Measurements from ENCODE around the gene PFKP.
A peak's percentile ranks its signal among the peaks of the same experiment; 100 is the strongest.

The PFKP gene

DNA sequence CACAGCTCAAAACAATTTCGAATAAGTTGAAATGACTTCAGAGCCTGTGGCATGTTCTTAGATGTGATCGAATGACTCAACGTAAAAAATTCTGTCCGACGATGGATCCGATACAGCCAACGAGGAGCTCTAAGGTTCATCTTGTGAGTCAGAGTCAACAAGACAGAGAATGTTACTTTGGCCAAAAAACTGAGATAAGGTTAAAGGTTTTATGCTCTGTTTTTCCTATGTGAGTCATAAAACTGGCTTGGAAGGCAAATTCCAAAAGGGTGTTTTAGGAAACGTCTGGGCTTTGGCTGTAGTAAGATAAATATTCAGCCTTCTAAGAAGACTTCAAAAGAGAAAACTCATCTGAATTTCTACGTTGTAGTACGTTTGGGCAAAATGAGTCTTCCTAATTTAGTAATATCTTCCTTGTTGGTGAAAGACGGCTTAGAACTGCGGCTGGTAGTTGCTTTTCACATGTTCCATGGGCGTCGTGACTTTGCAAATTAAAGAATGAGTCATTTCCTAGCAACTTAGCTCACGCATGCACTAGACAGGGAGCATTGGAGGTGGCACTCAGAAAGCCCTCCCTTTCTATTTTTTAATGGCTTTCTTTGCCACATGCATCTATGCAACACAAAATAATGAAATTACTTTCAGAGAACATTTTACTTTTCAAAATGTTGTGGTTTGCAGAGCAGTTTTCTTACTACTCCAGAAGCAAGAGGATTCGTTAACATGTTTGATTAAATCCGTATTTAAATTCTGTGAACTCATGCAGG is 28.2 kb downstream of the PFKP start:
- intact Hi-C loops (cut with DNase I; ENCODE audit: low total_unique reads) = no loop called here

DNA sequence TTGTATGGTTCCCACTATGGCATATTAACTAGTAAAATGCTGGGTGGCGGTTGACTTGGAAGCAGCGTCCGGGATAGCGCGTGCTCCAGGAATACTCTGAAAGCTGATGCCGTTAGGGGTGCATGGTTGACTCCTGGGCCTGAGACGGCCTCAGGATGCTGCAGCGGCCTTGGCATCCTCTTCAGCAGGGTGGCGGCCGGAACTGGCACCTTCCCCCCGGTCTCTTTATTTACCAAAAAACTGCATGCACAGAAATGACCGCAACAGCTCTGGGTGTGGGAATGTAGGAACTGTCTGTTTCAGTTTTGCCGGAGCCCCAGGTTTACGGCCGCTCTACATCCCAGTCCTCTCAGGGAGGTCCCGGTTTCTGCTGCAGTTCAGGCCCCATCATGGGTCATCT is 28.8 kb downstream of the PFKP start:
- peak in 1 of 2 donors; percentile 68 for DNase-seq
- no peaks in the 10 kb centered on the region for H3K27me3 ChIP-seq
- H3K9me3 ChIP-seq = no peaks in the 10 kb centered on the region
- intact Hi-C loops (cut with DNase I; ENCODE audit: low total_unique reads) = no loop called here
- peak overlapping the region; percentile 72 to 81 for H3K27ac ChIP-seq
- peaks cover 0 to 20% (median 10%) of the 10 kb centered on the region in 3 donors for H3K36me3 ChIP-seq
- peak overlapping the region; percentile 18 to 29 for H3K4me3 ChIP-seq
- TF ChIP-seq, protein P1, sequence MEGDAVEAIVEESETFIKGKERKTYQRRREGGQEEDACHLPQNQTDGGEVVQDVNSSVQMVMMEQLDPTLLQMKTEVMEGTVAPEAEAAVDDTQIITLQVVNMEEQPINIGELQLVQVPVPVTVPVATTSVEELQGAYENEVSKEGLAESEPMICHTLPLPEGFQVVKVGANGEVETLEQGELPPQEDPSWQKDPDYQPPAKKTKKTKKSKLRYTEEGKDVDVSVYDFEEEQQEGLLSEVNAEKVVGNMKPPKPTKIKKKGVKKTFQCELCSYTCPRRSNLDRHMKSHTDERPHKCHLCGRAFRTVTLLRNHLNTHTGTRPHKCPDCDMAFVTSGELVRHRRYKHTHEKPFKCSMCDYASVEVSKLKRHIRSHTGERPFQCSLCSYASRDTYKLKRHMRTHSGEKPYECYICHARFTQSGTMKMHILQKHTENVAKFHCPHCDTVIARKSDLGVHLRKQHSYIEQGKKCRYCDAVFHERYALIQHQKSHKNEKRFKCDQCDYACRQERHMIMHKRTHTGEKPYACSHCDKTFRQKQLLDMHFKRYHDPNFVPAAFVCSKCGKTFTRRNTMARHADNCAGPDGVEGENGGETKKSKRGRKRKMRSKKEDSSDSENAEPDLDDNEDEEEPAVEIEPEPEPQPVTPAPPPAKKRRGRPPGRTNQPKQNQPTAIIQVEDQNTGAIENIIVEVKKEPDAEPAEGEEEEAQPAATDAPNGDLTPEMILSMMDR (IDR thresholded peaks at IDR 0.05) = no peak
- peaks cover 3 to 52% (median 22%) of the 10 kb centered on the region in 4 donors for H3K4me1 ChIP-seq

More for the DNA sequence above, 28.2 kb downstream of the PFKP start:
- Histone ChIP-seq H3K27ac (peak overlapping the region; percentile 72 to 81), H3K4me3 (peak overlapping the region; percentile 18 to 29), H3K4me1 (peaks cover 3 to 58% (median 28%) of the 10 kb centered on the region in 4 donors), H3K9me3 (no peaks in the 10 kb centered on the region), H3K27me3 (no peaks in the 10 kb centered on the region), H3K36me3 (peaks cover 0 to 16% (median 5%) of the 10 kb centered on the region in 3 donors)
- TF ChIP-seq, protein P1 (IDR thresholded peaks at IDR 0.05) = no peak
- DNase-seq = peak in 1 of 2 donors; percentile 63

DNA sequence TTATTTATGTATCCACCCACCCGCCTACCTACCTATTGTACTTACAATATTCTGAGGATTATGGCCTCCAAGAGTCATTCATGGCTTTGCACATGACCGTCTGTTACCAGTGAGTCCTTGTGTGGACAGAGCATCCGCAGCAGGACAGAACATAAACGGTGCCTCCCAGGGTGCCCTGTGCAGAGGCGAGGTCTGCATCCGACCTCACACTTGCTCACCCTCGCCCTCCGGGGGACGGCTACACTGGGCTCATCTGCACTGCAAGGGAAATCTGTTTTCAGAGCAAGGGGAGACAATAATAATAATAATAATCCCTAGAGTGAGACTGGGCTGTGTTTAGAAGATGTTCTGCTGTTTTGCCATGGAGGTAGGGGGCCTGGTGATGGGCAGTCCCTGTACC is 29.8 kb downstream of the PFKP start:
- peak overlapping the region in 1 of 2 donors; percentile 81 for H3K27ac ChIP-seq
- DNase-seq = peak in 1 of 2 donors; percentile 60
- intact Hi-C loops (cut with DNase I; ENCODE audit: low total_unique reads) = no loop called here

GRCh38 chr10:3098689-3099088 is 31.3 kb downstream of the PFKP start:
- no peaks in the 10 kb centered on the region for H3K27me3 ChIP-seq
- no peak overlapping the region for H3K27ac ChIP-seq
- no peaks in the 10 kb centered on the region for H3K9me3 ChIP-seq
- H3K4me3 ChIP-seq = no peak overlapping the region
- TF ChIP-seq, protein P1 (IDR thresholded peaks at IDR 0.05) = no peak
- intact Hi-C loops (cut with DNase I; ENCODE audit: low total_unique reads) = no loop called here
- peaks cover 6 to 35% (median 26%) of the 10 kb centered on the region in 3 donors for H3K36me3 ChIP-seq
- H3K4me1 ChIP-seq = peaks cover 0 to 50% (median 17%) of the 10 kb centered on the region in 4 donors
- peak in 1 of 2 donors; percentile 50 for DNase-seq

More for the DNA sequence above, 29.8 kb downstream of the PFKP start:
- TF ChIP-seq, protein P1 (IDR thresholded peaks at IDR 0.05) = no peak
- H3K4me1 ChIP-seq = peaks cover 0 to 42% (median 16%) of the 10 kb centered on the region in 4 donors
- H3K36me3 ChIP-seq = peaks cover 0 to 27% (median 16%) of the 10 kb centered on the region in 3 donors
- H3K9me3 ChIP-seq = no peaks in the 10 kb centered on the region
- H3K27me3 ChIP-seq = no peaks in the 10 kb centered on the region
- no peak overlapping the region for H3K4me3 ChIP-seq

- Histone ChIP-seq H3K4me1 (peaks cover 0 to 51% (median 17%) of the 10 kb centered on the region in 4 donors), H3K36me3 (peaks cover 6 to 43% (median 34%) of the 10 kb centered on the region in 3 donors), H3K27me3 (no peaks in the 10 kb centered on the region), H3K9me3 (no peaks in the 10 kb centered on the region), H3K4me3 (no peak overlapping the region), H3K27ac (no peak overlapping the region)
- DNase-seq = peak in 1 of 2 donors; percentile 56
- intact Hi-C loops (cut with DNase I; ENCODE audit: low total_unique reads) = no loop called here
- TF ChIP-seq, protein P1 (IDR thresholded peaks at IDR 0.05) = no peak
These were observed 32.1 kb downstream of the PFKP start for GRCh38 chr10:3099291-3100092.

Data from tibial artery (tissue), 4 donors.